HCT116 (cell line): Measurements from ENCODE around the gene EDNRA.

Experiments
- CTCF ChIP-seq, 3 experiments: fragments of 200-600 bp in 1 of 3; sonication (generic) in 1 of 3; IDR thresholded peaks in 2 of 3; conservative IDR thresholded peaks in 1 of 3; 2 replicates each; pipeline ENCODE4 v1.5.1; 2012 to 2017; ENCODE audit warnings: low read depth in 2 of 3, low read length in 2 of 3, antibody characterized with exemption in 1 of 3, borderline replicate concordance in 1 of 3, control low read depth in 1 of 3, mild to moderate bottlenecking in 1 of 3, mixed read lengths in 1 of 3, mixed run types in 1 of 3, moderate library complexity in 1 of 3; ENCODE audit not compliant: insufficient read depth in 1 of 3
- POLR2A ChIP-seq: IDR thresholded peaks from 2 replicates; pipeline ENCODE4 v1.7.0; 2011; ENCODE audit warnings: borderline replicate concordance; ENCODE audit not compliant: insufficient read depth, insufficient read length; ENCODE audit errors: extremely low read depth

GRCh38 chr4:147493307-147493706 lies 12.4 kb downstream of the EDNRA start:
- TF ChIP-seq POLR2A (no peak), CTCF (IDR thresholded peaks at IDR 0.05 in 2 of 3, conservative IDR thresholded peaks at IDR 0.05 in 1 of 3; ENCODE audit: borderline replicate concordance in 1 of 3, insufficient read depth in 1 of 3, low read depth in 2 of 3, low read length in 2 of 3) (no peak)
